H9 (cell line): Measurements from ENCODE around the gene KRTAP2-3. TPM values are rescaled to one million over a fixed set of nuclear protein-coding genes. Genes with fewer than 3 reads are reported as not detected.

ENCODE experiments used
- DNase-seq: peaks from one replicate; pipeline ENCODE4 v3.0.0-alpha.2; 2017
- H2AFZ ChIP-seq: one replicate; pipeline ENCODE4 v1.6.1; 2013; ENCODE audit warnings: mild to moderate bottlenecking, low read length, control low read depth, moderate library complexity
- H2AK5ac ChIP-seq: 2 replicates; pipeline ENCODE4 v1.6.1; 2013; ENCODE audit warnings: low read length, control low read depth, mixed read lengths; ENCODE audit not compliant: insufficient read length
- H2BK120ac ChIP-seq: one replicate; pipeline ENCODE4 v1.6.1; 2013; ENCODE audit warnings: low read depth, mild to moderate bottlenecking, low read length, control low read depth, inconsistent platforms; ENCODE audit not compliant: poor library complexity, severe bottlenecking
- H2BK12ac ChIP-seq: 2 replicates; pipeline ENCODE4 v1.6.1; 2013; ENCODE audit warnings: low read length, control low read depth, mixed read lengths, low read depth; ENCODE audit not compliant: insufficient read length
- H2BK15ac ChIP-seq: 2 replicates; pipeline ENCODE4 v1.6.1; 2013; ENCODE audit warnings: low read depth, low read length, control low read depth
- H2BK20ac ChIP-seq: one replicate; pipeline ENCODE4 v1.6.1; 2013; ENCODE audit warnings: low read depth, mild to moderate bottlenecking, low read length, control low read depth, inconsistent platforms; ENCODE audit not compliant: poor library complexity, severe bottlenecking
- H2BK5ac ChIP-seq: 2 replicates; pipeline ENCODE4 v1.6.1; 2013; ENCODE audit warnings: low read length, control low read depth, mixed read lengths; ENCODE audit not compliant: insufficient read length
- H3K14ac ChIP-seq: 2 replicates; pipeline ENCODE4 v1.6.1; 2013; ENCODE audit warnings: low read length, control low read depth; ENCODE audit not compliant: insufficient read depth
- H3K18ac ChIP-seq: 2 replicates; pipeline ENCODE4 v1.6.1; 2013; ENCODE audit warnings: low read depth, mild to moderate bottlenecking, mixed read lengths, low read length, control low read depth; ENCODE audit not compliant: insufficient read length
- H3K23ac ChIP-seq: 2 replicates; pipeline ENCODE4 v1.6.1; 2013; ENCODE audit warnings: low read length, control low read depth, mixed read lengths, low read depth; ENCODE audit not compliant: insufficient read length
- H3K23me2 ChIP-seq: 2 replicates; pipeline ENCODE4 v1.6.1; 2013; ENCODE audit warnings: low read depth, mild to moderate bottlenecking, mixed read lengths, low read length, control low read depth; ENCODE audit not compliant: insufficient read length, poor library complexity, severe bottlenecking
- H3K27ac ChIP-seq: 2 replicates; pipeline ENCODE4 v1.5.1; 2013; ENCODE audit warnings: low read length, control low read depth, mixed read lengths, low read depth; ENCODE audit not compliant: insufficient read length
- H3K27me3 ChIP-seq: 2 replicates; pipeline ENCODE4 v1.6.1; 2013; ENCODE audit warnings: low read length, control low read depth, inconsistent platforms; ENCODE audit not compliant: insufficient read depth
- H3K4ac ChIP-seq: 2 replicates; pipeline ENCODE4 v1.6.1; 2013; ENCODE audit warnings: low read depth, mild to moderate bottlenecking, control low read depth, inconsistent platforms, low read length, moderate library complexity
- H3K4me1 ChIP-seq: 2 replicates; pipeline ENCODE4 v1.6.1; 2013; ENCODE audit warnings: low read length, control low read depth, inconsistent platforms; ENCODE audit not compliant: insufficient read depth
- H3K4me2 ChIP-seq: 2 replicates; pipeline ENCODE4 v1.6.1; 2013; ENCODE audit warnings: low read length, control low read depth, mixed read lengths; ENCODE audit not compliant: insufficient read length, insufficient read depth
- H3K56ac ChIP-seq: 2 replicates; pipeline ENCODE4 v1.6.1; 2013; ENCODE audit warnings: low read depth, mild to moderate bottlenecking, mixed read lengths, low read length, control low read depth; ENCODE audit not compliant: insufficient read length
- H3K79me1 ChIP-seq: 2 replicates; pipeline ENCODE4 v1.6.1; 2013; ENCODE audit warnings: low read depth, mild to moderate bottlenecking, moderate library complexity, low read length, control low read depth, inconsistent platforms; ENCODE audit not compliant: insufficient read depth, poor library complexity, severe bottlenecking
- H3K79me2 ChIP-seq: 2 replicates; pipeline ENCODE4 v1.6.1; 2013; ENCODE audit warnings: low read length, control low read depth, inconsistent platforms; ENCODE audit not compliant: insufficient read depth
- H3K9ac ChIP-seq: 2 replicates; pipeline ENCODE4 v1.6.1; 2013; ENCODE audit warnings: low read length, control low read depth, mixed read lengths; ENCODE audit not compliant: insufficient read length; ENCODE audit errors: extremely low read depth
- H3K9me3 ChIP-seq: one replicate; pipeline ENCODE4 v1.6.1; 2013; ENCODE audit warnings: low read depth, low read length, inconsistent platforms; ENCODE audit not compliant: control insufficient read depth
- H3T11ph ChIP-seq: one replicate; pipeline ENCODE4 v1.6.1; 2013; ENCODE audit warnings: mild to moderate bottlenecking, low read length, control low read depth, inconsistent platforms
- H4K20me1 ChIP-seq: one replicate; pipeline ENCODE4 v1.6.1; 2013; ENCODE audit not compliant: control insufficient read depth, insufficient read length, insufficient read depth
- H4K5ac ChIP-seq: 2 replicates; pipeline ENCODE4 v1.6.1; 2013; ENCODE audit warnings: low read depth, mild to moderate bottlenecking, mixed read lengths, low read length, control low read depth; ENCODE audit not compliant: insufficient read length
- H4K8ac ChIP-seq: replicated peaks from 2 replicates; pipeline ENCODE4 v1.6.1; 2013; ENCODE audit warnings: low read length, control low read depth, mixed read lengths, low read depth; ENCODE audit not compliant: insufficient read length
- H4K91ac ChIP-seq: 2 replicates; pipeline ENCODE4 v1.6.1; 2013; ENCODE audit warnings: low read depth, mild to moderate bottlenecking, moderate library complexity, mixed read lengths, low read length, control low read depth; ENCODE audit not compliant: insufficient read length
- H3K27ac Mint-ChIP-seq, 3 experiments: 2 replicates in 2 of 3; 3 replicates in 1 of 3; pipeline ENCODE4 v1.8.0; 2020 to 2021; ENCODE audit warnings: mixed read lengths in 3 of 3, mild to moderate bottlenecking in 1 of 3, moderate library complexity in 1 of 3
- H3K27me3 Mint-ChIP-seq: 2 replicates; pipeline ENCODE4 v1.8.0; 2021; ENCODE audit warnings: low read depth, mild to moderate bottlenecking, moderate library complexity, mixed read lengths
- H3K36me3 Mint-ChIP-seq, 3 experiments: 2 replicates in 2 of 3; 3 replicates in 1 of 3; pipeline ENCODE4 v1.8.0; 2020 to 2021; ENCODE audit warnings: low read depth in 3 of 3, mixed read lengths in 3 of 3; ENCODE audit not compliant: insufficient read depth in 1 of 3
- H3K4me1 Mint-ChIP-seq, 2 experiments: 2 replicates each; pipeline ENCODE4 v1.8.0; 2020; ENCODE audit warnings: mixed read lengths in 2 of 2
- H3K4me3 Mint-ChIP-seq, 2 experiments: 2 replicates in 1 of 2; 3 replicates in 1 of 2; pipeline ENCODE4 v1.8.0; 2020 to 2021; ENCODE audit warnings: mild to moderate bottlenecking in 2 of 2, mixed read lengths in 2 of 2, moderate library complexity in 1 of 2
- H3K9me3 Mint-ChIP-seq, 2 experiments: 2 replicates in 1 of 2; 3 replicates in 1 of 2; pipeline ENCODE4 v1.8.0; 2020; ENCODE audit warnings: mild to moderate bottlenecking in 2 of 2, mixed read lengths in 2 of 2, moderate library complexity in 1 of 2
- CTCF ChIP-seq: fragments of 200-600 bp; sonication (generic); conservative IDR thresholded peaks from 3 replicates; pipeline ENCODE4 v1.8.0; 2021; ENCODE audit warnings: antibody characterized with exemption, mild to moderate bottlenecking
- WGBS: extraction: QIAGEN DNeasy Blood & Tissue Kit; methylation state at CpG from one replicate; pipeline ENCODE4 v1.1.7; 2013; ENCODE audit warnings: missing lambda C conversion rate, low lambda C conversion rate, mixed read lengths; ENCODE audit not compliant: insufficient read length; ENCODE audit errors: extremely low coverage; 5-methylcytosine and 5-hydroxymethylcytosine counted together
- total RNA-seq: library from RNA; stranded (reverse); gene quantifications from 2 replicates; pipeline ENCODE4 v1.2.1, GENCODE V29; 2021

Gene KRTAP2-3
- total RNA-seq, 1 experiment from 2014 or later = not detected

GRCh38 chr17:41018541-41018940 is 41.4 kb downstream of the KRTAP2-3 start:
- DNase-seq = no peak
- Histone ChIP-seq H4K91ac (no peak overlapping the region), H3K4ac (no peak overlapping the region), H3K9me3 (no peaks in the 10 kb centered on the region), H3K4me1 (no peaks in the 10 kb centered on the region), H3K14ac (no peak overlapping the region), H2AFZ (no peak overlapping the region), H4K8ac (no peak overlapping the region), H3K23me2 (no peaks in the 10 kb centered on the region), H2BK5ac (no peak overlapping the region), H3K27ac (no peak overlapping the region), H4K20me1 (no peaks in the 10 kb centered on the region), H3K23ac (no peak overlapping the region), H3K9ac (no peak overlapping the region), H3K4me2 (no peak overlapping the region), H3K27me3 (no peaks in the 10 kb centered on the region), H3T11ph (no peak overlapping the region), H4K5ac (no peak overlapping the region), H3K79me2 (no peaks in the 10 kb centered on the region), H3K18ac (no peak overlapping the region), H3K56ac (no peak overlapping the region), H2BK12ac (no peak overlapping the region), H2BK120ac (no peak overlapping the region), H2BK20ac (no peak overlapping the region), H3K79me1 (no peaks in the 10 kb centered on the region), H2AK5ac (no peak overlapping the region), H2BK15ac (no peak overlapping the region)
- TF ChIP-seq CTCF = no peak
- H3K36me3 Mint-ChIP-seq = no peaks in the 10 kb centered on the region
- H3K27ac Mint-ChIP-seq = no peak overlapping the region
- no peaks in the 10 kb centered on the region for H3K27me3 Mint-ChIP-seq
- H3K9me3 Mint-ChIP-seq = peaks cover 0 to 3% of the 10 kb centered on the region in 2 experiments; a peak in 1 of 5 replicates
- no peak overlapping the region for H3K4me3 Mint-ChIP-seq
- peaks cover 0 to 2% of the 10 kb centered on the region in 2 experiments; a peak in 1 of 4 replicates for H3K4me1 Mint-ChIP-seq
- no CpG with 5 or more reads among the region's 3 CpGs for WGBS
